Forelimb muscle (tissue), 1 donor: ENCODE results near the gene RAB21. TPM values are rescaled to one million over a fixed set of nuclear protein-coding genes. Genes with fewer than 3 reads are reported as not detected.

ENCODE experiments used
- DNase-seq: peaks from one replicate; pipeline ENCODE4 v3.0.0-alpha.2; 2013; ENCODE audit warnings: low read depth
- polyA plus RNA-seq: library from polyadenylated mRNA; unstranded; fragments of 120-200 nt; gene quantifications from one replicate; pipeline ENCODE4 v1.2.1, GENCODE V29; 2013; ENCODE audit not compliant: insufficient read length

The RAB21 gene
- 44.2 TPM for polyA plus RNA-seq

DNA sequence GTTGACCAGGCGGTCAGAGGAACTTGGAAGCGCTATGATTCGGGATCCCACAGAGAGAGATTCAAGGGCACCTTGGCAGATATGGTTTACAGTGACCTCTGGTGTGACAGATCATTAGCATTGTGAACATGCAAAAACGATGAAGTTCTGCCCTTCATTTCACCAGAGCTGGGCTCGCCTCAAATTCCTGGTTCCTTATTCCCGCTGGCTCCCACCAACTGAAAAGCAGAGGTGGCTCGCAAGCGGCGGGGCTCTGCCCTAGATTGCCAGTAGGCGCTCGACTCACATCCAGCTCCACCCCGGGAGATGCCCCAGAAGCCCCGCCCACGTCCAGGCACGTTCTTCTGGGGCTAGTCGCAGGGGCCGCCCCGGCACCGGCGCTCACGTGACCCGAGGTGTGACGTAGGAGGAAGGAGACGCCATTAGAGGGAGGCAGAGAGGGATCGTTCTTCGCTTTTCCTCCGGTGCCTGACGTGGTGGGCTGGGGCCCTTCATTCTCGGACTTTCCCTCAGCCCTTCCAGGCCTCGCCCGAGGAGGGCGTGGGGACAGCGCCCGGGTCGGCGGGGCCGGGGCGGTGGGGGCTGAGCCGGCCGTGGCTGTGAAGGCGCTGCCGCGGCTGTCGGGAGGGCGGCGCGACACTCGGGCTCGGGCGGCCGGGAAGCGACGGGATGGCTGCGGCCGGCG lies at the start of gene RAB21:
Gene RAB21, plus strand, starts transcription at position 403 of the 685 bp plus-strand sequence. Its CDS starts 267 bp downstream, at position 670.
- peak; percentile 81 for DNase-seq

DNA sequence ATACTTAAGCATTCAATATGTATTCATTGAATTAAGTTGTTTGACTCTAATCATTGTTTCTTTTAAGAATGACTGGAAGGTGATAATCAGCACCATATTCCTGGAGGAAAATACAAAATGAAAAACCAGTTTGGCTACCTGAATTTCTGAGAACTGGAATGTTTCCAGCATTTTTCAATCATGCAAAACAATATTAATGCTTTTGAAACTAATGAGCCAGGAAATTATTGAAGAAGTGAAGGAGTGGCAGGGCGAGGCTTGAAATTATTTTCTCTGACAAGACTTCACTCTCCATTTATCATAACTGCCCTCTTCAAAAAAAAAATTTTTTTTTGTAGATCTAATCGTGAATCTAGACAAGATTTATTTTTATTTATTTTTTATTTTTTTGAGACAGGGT lies 49.7 kb upstream of the RAB21 start:
- DNase-seq, result no peak

- DNase-seq, result no peak
Measured at GRCh38 chr12:71708658-71709057, 46.0 kb upstream of the RAB21 start.

DNA sequence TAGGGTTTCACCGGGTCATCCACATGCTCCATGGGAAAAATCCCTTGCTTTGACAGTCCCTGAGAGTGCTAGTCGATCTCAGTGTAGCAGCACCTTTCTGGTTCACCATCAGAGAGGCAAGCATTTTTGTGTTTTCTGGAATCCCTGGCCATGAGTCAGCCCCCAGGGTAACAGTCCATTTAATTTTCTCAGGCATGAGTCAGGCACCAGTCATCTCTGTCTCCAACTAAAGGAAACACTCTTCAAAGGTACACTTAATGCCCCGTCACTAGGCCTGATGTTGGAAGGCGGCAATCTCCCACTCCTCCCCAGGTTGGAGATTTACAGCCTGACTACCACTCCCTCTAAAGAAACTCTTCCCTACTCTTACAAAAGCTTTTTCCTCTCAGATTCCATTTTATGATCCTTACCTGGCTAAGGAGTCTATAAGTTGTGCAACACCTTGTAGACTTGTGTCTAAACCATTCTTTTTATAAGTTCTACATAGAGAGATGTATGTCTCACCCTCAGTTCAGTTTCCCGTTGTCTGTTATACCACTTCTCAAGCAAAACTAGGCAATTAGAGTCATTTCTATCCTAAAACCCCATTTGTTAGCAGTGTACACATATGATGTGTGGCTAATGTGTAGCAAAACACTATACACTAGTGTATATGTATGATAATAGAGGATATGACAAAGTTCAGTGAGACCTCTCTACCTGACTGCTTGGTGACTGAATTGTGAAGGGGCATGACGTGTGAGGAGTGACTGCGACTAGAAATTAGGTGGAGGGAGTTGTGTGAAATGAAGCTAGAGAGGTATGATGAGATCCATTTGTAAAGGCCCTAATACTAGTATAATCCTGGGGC lies 44.2 kb upstream of the RAB21 start:
- no peak for DNase-seq

DNA sequence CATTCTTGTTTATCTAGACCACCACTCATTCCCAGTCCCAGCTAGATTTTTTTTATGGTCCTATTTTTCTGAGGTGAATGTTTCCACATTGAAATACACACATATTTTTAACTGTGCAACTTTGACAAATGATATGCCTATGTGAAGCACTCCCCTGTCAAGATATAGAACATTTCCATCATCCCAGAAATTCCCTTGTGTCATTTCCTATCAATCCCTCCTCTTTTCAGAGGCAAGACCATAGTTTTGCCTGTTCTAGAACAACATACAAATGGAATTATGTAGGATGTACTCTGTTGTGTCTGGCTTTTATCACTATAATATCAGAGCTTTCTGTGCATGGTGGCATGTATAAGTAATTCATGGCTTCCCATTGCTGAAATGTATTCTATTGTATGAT lies 36.1 kb upstream of the RAB21 start:
- no peak for DNase-seq

DNA sequence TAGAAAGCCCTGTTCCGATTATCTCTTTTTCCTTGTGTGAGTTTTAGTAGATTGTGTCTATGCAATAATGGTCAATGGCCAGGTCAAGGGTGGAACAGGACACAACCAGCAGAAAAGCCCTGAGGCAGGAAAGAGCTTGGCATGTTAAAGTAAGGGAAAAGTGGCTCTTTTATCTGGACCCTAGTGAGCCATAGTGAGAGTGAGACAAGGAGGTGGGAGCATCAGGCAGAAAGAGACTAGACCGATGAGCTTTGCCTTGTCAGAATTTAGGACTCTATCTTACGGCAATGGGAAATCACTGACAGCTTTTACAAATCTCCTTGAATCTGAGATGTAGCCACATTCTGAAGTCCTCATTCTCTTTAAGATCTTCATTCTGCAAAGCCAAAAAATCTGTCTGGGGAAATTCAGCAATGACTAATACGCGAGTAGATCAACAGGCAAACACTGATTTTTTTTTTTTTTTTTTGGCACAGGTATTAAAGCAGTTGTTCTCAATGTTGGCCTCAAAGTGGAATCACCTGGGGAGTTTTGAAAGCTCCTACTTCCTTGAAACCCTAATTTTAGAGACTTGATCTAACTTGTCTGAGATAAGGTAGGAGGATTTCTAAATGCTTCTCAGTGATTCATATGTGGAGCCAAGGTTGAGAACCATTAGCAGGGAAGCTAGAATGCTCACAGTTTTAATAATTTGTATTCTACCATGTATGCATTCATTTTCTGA lies 34.9 kb upstream of the RAB21 start:
- no peak for DNase-seq

- no peak for DNase-seq
Measured at GRCh38 chr12:71721783-71722505, 32.7 kb upstream of the RAB21 start.

DNA sequence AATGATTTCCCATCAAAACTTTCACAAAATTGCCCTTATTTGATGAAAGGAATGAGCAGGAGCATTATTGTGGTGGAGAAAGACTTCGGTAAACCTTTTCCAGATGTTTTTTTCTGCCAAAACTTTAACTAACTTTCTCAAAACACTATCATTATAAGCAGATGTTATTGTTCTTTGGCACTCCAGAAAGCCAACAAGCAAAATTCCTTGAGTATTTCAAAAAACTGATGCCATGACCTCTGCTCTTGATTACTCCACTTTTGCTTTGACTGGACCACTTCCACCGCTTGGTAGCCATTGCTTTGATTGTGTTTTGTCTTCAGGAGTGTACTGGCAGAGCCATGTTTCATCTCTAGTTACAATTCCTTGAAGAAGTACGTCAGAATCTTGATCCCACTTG lies 29.7 kb upstream of the RAB21 start:
- DNase-seq, result no peak

DNA sequence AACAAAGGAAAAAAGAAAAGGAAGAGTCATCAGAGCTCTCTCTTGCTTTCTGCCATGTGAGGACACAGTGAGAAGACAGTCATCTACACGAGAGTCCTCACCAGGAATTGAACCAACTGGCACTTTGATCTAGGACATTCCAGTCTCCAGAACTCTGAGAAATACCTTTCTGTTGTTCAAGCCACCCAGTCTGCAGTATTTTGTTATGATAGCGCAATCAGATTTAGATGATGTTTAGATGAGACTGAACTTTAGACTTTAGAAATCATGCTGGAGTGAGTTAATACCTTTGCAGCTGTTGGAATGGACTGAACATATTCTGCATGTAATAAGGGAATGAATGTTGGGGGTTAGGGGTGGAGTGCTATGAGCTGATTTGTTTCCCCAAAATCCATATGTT lies 28.1 kb upstream of the RAB21 start:
- no peak for DNase-seq

DNA sequence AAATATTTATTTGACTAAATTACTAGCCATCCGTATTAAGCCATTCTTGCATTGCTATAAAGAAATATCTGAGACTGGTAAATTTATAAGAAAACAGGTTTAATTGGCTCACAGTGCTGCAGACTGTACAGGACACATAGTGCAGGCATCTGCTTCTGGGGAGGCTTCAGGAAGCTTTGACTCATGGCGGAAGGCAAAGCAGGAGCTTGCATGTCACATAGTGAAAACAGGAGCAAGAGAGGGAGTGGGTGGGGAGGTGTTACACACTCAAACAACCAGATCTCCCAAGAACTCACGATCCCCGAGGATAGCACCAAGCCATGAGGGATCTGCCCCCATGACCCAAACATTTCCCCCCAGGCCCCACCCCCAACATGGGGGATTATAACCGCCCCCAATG lies 26.7 kb upstream of the RAB21 start:
- DNase-seq, result no peak

DNA sequence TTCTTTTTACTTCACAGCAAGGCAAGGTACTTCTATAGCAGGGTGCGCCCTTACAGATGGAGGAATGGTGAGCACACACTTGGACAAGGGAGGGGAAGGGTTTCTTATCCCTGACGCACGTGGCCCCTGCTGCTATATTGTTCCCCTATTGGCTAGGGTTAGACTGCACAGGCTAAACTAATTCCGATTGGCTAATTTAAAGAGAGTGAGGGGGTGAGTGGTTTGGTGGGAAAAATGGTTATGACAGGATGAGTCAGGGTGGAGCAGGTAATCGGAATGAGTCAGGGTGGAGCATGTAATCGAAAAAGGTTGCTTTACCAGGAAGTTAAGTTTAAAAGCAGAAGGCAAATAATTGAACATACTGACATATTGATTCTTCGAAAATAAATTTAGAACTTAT lies 23.7 kb upstream of the RAB21 start:
- DNase-seq, result no peak

- DNase-seq, result no peak
Measured at GRCh38 chr12:71731439-71732356, 23.0 kb upstream of the RAB21 start.

DNA sequence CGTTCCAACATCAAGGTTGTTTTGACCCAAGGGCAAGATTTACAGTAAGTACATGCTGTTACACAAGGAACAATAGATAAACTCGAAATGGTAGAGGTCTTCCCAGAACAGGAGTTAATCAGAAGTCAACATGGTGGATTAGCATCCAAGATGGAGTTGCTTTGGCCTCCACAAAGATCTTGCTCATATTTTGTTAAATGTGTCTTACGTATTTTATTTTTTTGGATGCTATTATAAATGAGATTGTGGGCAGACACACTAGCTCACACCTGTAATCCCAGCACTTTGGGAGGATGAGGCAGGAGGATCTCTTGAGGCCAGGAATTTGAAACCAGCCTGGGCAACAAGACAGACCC lies 22.3 kb upstream of the RAB21 start:
- DNase-seq, result no peak

DNA sequence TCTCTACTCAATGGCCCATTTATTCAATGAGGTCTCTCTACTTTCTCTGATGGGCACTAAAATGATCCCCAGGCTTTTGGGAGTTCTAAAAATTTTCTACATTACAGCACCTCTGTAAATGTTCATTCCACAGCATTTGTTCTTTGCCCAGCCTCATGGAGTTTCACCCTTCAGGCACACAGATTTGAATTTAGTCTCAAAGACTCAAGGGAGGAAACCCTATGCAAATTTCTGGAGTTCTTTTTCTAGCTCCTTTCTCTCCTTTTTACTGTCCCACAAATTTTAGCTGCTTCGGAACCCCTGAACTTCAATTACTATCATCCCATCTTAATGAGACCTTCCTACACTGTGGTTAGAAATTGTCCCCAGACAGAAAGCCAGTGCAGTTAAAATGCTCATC lies 17.5 kb upstream of the RAB21 start:
- DNase-seq, result no peak

DNA sequence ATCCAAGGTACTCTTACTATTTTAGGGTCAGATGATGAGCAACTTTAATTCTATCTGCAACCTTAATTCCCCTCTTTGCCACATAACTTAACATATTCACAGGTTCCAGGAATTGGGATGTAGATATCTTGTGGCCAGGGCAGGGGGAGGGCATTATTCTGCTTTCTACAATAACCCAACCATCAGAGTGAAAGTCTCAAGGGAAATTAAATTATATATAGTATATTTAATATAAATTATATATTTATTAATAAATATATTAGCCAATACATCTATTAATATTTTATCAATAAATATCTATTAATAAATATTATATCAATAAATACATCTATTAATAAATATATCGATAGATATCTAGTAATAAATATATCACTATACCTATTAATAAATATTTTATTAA lies 11.7 kb upstream of the RAB21 start:
- DNase-seq, result no peak

DNA sequence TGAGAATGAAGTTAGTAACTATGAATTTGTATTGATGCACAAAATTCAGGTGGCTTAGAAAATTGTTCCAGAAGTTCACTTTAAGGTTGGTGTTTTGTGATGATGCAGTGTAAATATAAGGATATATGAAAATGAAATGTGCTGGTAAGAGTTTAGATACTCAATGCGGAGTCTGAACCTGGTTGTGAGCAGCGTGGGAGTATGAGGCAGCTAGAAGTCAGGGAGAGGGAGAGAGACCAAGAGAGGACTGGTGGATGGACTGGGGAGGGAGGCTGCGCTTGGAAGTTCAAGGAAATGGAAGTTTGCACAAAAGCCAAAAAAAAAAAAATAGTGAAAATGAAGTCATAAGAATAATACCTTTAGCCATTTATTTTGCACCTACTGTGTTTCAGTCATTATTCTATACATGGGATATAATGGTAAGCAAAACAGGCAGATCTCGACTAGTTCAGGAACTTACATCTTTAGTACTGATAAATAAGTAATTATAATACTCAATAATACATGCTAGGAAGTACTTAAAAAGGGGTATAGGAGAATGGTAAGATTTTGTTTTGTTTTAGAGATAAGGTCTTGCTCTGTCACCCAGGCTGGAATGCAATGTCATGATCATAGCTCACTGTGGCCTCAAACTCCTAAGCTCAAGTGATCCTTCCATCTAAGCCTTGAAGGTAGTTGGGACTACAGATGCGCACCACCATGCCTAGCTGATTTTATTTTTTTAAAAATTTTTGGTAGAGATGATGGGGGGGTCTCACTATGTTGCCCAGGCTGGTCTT lies 10.0 kb upstream of the RAB21 start:
- no peak for DNase-seq

GRCh38 chr12:71746974-71747611 lies 7.6 kb upstream of the RAB21 start:
- peak; percentile 25 for DNase-seq

DNA sequence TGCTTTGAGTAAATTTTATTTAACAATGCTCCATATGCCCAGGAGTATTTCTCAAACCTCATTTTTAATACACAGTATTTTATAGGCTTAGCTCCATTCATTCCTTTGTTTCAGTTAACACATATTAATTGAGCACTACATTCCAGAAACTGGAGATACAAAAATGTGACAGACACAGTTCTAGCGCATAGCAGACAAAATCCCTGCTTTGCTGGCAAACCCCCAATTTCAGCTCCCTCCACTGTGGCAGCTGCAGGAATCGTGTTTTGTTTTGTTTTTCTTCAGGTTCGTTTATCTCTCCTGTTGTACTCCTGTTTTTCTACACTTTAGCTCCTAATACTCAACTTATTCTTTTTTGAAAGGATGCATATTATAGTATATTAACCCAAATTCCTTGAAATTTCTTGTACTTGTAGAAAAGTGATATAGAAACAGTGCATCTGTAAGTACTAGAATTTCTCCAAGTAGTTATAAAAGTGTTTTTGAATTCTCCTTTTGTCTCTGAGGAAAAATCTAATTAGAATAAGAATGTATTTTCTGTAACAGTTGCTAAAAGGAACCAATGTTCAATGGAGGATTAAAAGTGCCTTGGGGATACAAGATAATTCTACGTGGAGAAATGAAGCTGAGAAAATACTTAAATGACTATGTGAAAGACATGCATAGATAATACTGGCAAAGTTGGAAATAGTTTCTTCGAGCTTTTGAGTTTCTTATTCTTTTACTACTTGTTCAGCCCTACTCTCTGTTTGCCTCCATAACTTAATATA lies 6.4 kb upstream of the RAB21 start:
- DNase-seq, result no peak

DNA sequence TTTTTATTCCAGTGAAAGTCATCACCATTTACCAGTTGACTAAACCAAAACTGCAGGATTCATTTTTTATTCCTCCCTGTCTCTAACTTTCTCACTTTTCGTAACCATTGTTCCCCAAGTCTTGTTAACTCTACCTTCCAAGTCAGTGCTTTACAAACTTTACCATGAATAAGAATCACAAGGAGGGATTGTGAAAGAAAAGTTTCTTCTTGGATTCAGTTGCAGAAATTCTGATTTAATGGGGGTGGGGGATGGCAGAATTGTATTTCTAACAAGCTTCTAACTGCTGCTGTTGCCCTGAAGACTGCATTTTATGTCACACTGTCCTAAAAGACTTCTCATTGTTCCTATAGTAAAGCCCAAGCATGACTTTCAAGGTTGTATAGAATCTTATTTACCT lies 5.0 kb upstream of the RAB21 start:
- DNase-seq, result no peak
